Activated naive CD4-positive, alpha-beta T cell treated with anti-CD3 and anti-CD28 coated beads for 36 hours (primary cell): ENCODE data around the gene GORASP2. TPM values are rescaled to one million over a fixed set of nuclear protein-coding genes. Genes with fewer than 3 reads are reported as not detected.

ENCODE experiments used
- CTCF ChIA-PET: fragments of 350-600 bp; sonication (Branson Sonifier 250); formaldehyde crosslinking; loops from one replicate; lab custom pipeline; 2021; ENCODE audit warnings: antibody characterized with exemption; lab: Charles Lee
- DNase-seq: peaks from one replicate; pipeline ENCODE4 v3.0.0-alpha.2; 2020
- H3K27ac Mint-ChIP-seq: one replicate; pipeline ENCODE4 v1.8.0; 2021; ENCODE audit warnings: mild to moderate bottlenecking, mixed read lengths
- H3K27me3 Mint-ChIP-seq: one replicate; pipeline ENCODE4 v1.8.0; 2021; ENCODE audit warnings: low read depth, mixed read lengths
- H3K36me3 Mint-ChIP-seq: one replicate; pipeline ENCODE4 v1.8.0; 2021; ENCODE audit warnings: low read depth, mixed read lengths
- H3K4me1 Mint-ChIP-seq: one replicate; pipeline ENCODE4 v1.8.0; 2021; ENCODE audit warnings: low read depth, mixed read lengths
- H3K4me3 Mint-ChIP-seq: one replicate; pipeline ENCODE4 v1.8.0; 2021; ENCODE audit warnings: mild to moderate bottlenecking, moderate library complexity, mixed read lengths
- H3K9me3 Mint-ChIP-seq: one replicate; pipeline ENCODE4 v1.8.0; 2021; ENCODE audit warnings: mixed read lengths
- intact Hi-C: fragments of 100-400 bp; cut with micrococcal nuclease; formaldehyde crosslinking; loops from one replicate; pipeline ENCODE4 v1.15.1; 2023
- total RNA-seq, 2 experiments: library from RNA; stranded (reverse); gene quantifications; one replicate each; pipeline ENCODE4 v1.2.3, GENCODE V29; 2021

The GORASP2 gene
- total RNA-seq, 2 experiments from 2014 or later = 57.1 to 60.2 TPM

GRCh38 chr2:170943041-170943440, 14.0 kb downstream of the GORASP2 start:
- DNase-seq = no peak
- Mint-ChIP-seq H3K27ac (no peak overlapping the region), H3K9me3 (no peaks in the 10 kb centered on the region), H3K4me3 (no peak overlapping the region), H3K4me1 (peaks cover 65% of the 10 kb centered on the region), H3K36me3 (peaks cover 3% of the 10 kb centered on the region), H3K27me3 (no peaks in the 10 kb centered on the region)
- CTCF ChIA-PET = interaction anchor here (3.1 kb wide), 1 partner anchor 14 kb away, joined by 9 read pairs; the partner anchor contains the start of gene GORASP2
- intact Hi-C loops = no loop called here

GRCh38 chr2:170943596-170943995, 14.5 kb downstream of the GORASP2 start:
- Mint-ChIP-seq H3K4me1 (peaks cover 59% of the 10 kb centered on the region), H3K36me3 (peaks cover 4% of the 10 kb centered on the region), H3K27me3 (no peaks in the 10 kb centered on the region), H3K27ac (no peak overlapping the region), H3K9me3 (no peaks in the 10 kb centered on the region), H3K4me3 (no peak overlapping the region)
- intact Hi-C loops = no loop called here
- CTCF ChIA-PET = interaction anchor here (3.1 kb wide), 1 partner anchor 14 kb away, joined by 9 read pairs; the partner anchor contains the start of gene GORASP2
- no peak for DNase-seq

GRCh38 chr2:170944545-170944944, 15.5 kb downstream of the GORASP2 start:
- H3K27ac Mint-ChIP-seq = no peak overlapping the region
- CTCF ChIA-PET = interaction anchor here (1.4 to 3.1 kb wide), 2 partner anchors 11 to 15 kb away, joined by 5 to 9 read pairs; partner anchors contain the start of gene GORASP2
- no peak overlapping the region for H3K4me3 Mint-ChIP-seq
- no peaks in the 10 kb centered on the region for H3K9me3 Mint-ChIP-seq
- H3K4me1 Mint-ChIP-seq = peaks cover 52% of the 10 kb centered on the region
- H3K36me3 Mint-ChIP-seq = peaks cover 4% of the 10 kb centered on the region
- H3K27me3 Mint-ChIP-seq = no peaks in the 10 kb centered on the region
- DNase-seq = no peak
- intact Hi-C loops = no loop called here

DNA sequence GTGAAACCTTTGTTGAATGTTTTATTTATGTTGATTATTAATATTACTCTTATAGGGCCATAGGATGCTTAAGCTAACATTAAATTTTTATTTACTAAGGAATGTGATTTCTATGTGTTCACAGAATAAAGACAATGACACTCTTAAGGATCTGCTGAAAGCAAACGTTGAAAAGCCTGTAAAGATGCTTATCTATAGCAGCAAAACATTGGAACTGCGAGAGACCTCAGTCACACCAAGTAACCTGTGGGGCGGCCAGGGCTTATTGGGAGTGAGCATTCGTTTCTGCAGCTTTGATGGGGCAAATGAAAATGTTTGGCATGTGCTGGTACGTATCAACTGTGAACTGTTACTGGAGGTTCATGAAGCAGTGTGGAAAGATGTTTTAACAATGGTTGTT, 20.4 kb downstream of the GORASP2 start:
- peaks cover 35% of the 10 kb centered on the region for H3K36me3 Mint-ChIP-seq
- CTCF ChIA-PET = interaction anchor here (1.2 kb wide), 1 partner anchor 20 kb away, joined by 3 read pairs; no protein-coding TSS in a partner anchor

DNA sequence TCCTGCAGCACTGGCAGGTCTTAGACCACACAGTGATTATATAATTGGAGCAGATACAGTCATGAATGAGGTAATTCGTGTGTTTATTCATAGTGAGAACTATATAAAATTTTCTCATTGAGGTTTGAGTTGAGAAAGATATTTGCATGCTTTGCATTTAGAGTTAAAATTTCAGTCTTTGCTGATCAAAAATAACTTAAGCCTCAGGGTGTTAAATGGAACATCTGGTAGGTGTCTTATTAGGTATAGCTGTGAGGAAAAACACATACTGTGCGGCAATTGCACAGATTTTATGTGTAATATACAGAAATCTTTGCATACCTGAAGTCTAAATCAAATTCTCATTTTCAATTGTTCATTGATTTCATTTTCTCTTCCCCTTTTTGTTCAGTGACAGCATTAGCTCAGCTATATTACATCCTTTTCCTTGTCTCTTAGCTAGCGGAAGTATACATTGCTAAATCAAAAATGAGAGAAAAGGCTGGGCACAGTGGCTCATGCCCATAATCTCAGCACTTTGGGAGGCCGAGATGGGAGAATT, 21.2 kb downstream of the GORASP2 start:
- Mint-ChIP-seq H3K36me3 (peaks cover 42% of the 10 kb centered on the region), H3K27ac (no peak overlapping the region)

More for the DNA sequence above, 20.4 kb downstream of the GORASP2 start:
- no peaks in the 10 kb centered on the region for H3K9me3 Mint-ChIP-seq
- H3K27me3 Mint-ChIP-seq = no peaks in the 10 kb centered on the region
- no peak overlapping the region for H3K27ac Mint-ChIP-seq
- no peak overlapping the region for H3K4me3 Mint-ChIP-seq
- no peak for DNase-seq
- peaks cover 13% of the 10 kb centered on the region for H3K4me1 Mint-ChIP-seq
- intact Hi-C loops = no loop called here

GRCh38 chr2:170953941-170954340, 24.9 kb downstream of the GORASP2 start:
- intact Hi-C loops = no loop called here
- peaks cover 48% of the 10 kb centered on the region for H3K36me3 Mint-ChIP-seq
- no peak for DNase-seq
- H3K4me3 Mint-ChIP-seq = no peak overlapping the region
- H3K9me3 Mint-ChIP-seq = no peaks in the 10 kb centered on the region
- CTCF ChIA-PET = no interaction called here
- H3K27ac Mint-ChIP-seq = no peak overlapping the region
- H3K27me3 Mint-ChIP-seq = no peaks in the 10 kb centered on the region
- H3K4me1 Mint-ChIP-seq = peaks cover 2% of the 10 kb centered on the region

More for the DNA sequence above, 21.2 kb downstream of the GORASP2 start:
- CTCF ChIA-PET = interaction anchor here (1.2 kb wide), 1 partner anchor 21 kb away, joined by 3 read pairs; no protein-coding TSS in a partner anchor
- no peaks in the 10 kb centered on the region for H3K9me3 Mint-ChIP-seq
- H3K4me3 Mint-ChIP-seq = no peak overlapping the region
- no peak for DNase-seq
- peaks cover 7% of the 10 kb centered on the region for H3K4me1 Mint-ChIP-seq
- intact Hi-C loops = no loop called here
- H3K27me3 Mint-ChIP-seq = no peaks in the 10 kb centered on the region

DNA sequence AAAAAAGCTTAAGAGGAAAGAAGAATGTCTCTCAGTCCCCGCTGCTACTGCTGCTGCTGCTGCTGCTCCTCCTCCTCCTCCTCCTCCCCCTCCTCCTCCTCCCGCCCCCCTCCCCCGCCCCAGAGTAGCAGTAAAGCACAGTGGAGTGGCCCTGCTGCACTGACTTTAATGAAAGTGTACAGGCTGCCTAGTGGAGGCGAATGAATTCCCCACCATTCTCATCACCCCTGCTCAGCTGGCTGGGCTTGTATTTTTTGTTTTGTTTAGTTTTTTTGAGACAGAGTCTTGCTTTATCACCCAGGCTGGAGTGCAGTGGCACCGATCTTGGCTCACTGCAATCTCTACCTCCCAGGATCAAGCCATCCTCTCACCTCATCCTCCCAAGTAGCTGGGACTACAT, 34.3 kb downstream of the GORASP2 start:
- Mint-ChIP-seq H3K36me3 (peaks cover 30% of the 10 kb centered on the region), H3K4me3 (no peak overlapping the region), H3K9me3 (no peaks in the 10 kb centered on the region), H3K27ac (no peak overlapping the region), H3K4me1 (no peaks in the 10 kb centered on the region), H3K27me3 (no peaks in the 10 kb centered on the region)
- intact Hi-C loops = no loop called here
- no peak for DNase-seq
- CTCF ChIA-PET = interaction anchor here (0.9 kb wide), 1 partner anchor 27 kb away, joined by 3 read pairs; no protein-coding TSS in a partner anchor

DNA sequence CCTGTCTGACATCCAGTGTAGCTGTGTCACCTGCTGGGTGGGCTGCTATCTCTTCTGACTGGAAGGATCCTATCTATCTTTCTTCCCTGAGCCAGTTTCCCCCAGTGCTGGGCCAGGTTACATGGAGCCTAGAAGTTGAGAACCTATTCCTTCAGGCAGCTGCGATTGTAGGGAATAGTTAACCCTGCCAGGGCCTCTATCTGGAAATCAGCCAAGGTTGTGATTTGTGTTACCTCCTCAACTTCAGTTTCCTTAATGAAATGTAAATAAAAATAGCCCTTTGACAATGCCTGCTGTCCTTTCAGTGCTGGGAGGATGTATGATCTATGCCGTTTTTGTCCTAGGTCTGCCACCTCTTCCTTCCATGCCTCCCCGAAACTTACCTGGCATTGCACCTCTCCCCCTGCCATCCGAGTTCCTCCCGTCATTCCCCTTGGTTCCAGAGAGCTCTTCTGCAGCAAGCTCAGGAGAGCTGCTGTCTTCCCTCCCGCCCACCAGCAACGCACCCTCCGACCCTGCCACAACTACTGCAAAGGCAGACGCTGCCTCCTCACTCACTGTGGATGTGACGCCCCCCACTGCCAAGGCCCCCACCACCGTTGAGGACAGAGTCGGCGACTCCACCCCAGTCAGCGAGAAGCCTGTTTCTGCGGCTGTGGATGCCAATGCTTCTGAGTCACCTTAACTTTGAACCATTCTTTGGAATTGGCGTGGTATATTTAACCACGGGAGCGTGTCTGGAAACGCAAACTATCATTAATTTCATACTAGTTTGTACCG, 36.6 kb downstream of the GORASP2 start:
- intact Hi-C loops = no loop called here
- Mint-ChIP-seq H3K4me1 (no peaks in the 10 kb centered on the region), H3K27me3 (no peaks in the 10 kb centered on the region), H3K4me3 (no peak overlapping the region), H3K27ac (no peak overlapping the region), H3K9me3 (no peaks in the 10 kb centered on the region), H3K36me3 (peaks cover 28% of the 10 kb centered on the region)
- CTCF ChIA-PET = interaction anchor here (0.6 kb wide), 2 partner anchors 486 to 620 kb away, joined by 3 read pairs; no protein-coding TSS in a partner anchor
- DNase-seq = no peak

DNA sequence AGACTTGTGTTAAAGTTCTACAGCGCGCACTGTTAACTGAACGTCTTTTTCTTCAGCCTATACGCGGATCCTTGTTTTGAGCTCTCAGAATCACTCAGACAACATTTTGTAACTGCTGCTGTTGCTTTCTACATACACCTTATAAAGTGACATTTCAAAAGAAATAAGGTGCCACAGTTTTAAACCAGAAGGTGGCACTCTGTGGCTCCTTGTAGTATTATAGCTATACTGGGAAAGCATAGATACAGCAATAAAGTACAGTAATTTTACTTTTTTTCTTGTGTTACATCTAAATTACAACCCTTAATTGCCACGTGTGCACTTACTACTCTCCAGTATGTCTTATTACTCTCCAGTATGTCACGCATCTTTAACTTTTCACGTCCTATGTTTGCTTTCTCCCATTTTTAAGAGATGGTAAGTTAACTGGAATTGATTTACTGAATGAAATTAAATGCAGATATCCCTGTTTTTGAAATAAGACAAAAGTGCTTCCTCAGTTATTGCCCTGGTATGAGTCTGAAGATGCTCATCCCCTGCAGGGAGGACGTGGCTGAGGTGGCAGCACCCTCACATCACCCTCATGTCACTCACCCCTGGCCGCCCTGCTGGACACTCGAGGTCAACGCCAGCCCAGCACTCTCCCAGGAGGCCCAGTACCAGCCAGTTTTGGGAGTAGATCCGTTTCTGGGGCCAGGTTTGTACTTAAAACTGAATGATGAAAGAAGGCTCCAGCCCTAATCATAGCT, 37.8 kb downstream of the GORASP2 start:
- CTCF ChIA-PET = interaction anchor here (0.7 to 1.1 kb wide), 4 partner anchors 9 to 465 kb away, joined by 3 read pairs; partner anchors contain the start of gene GORASP2

GRCh38 chr2:170967553-170967952, 38.5 kb downstream of the GORASP2 start:
- no peaks in the 10 kb centered on the region for H3K4me1 Mint-ChIP-seq
- peaks cover 26% of the 10 kb centered on the region for H3K36me3 Mint-ChIP-seq
- no peak overlapping the region for H3K4me3 Mint-ChIP-seq
- no peak overlapping the region for H3K27ac Mint-ChIP-seq
- CTCF ChIA-PET = interaction anchor here (0.7 to 1.1 kb wide), 4 partner anchors 10 to 464 kb away, joined by 3 read pairs; no protein-coding TSS in a partner anchor
- intact Hi-C loops = no loop called here
- H3K27me3 Mint-ChIP-seq = no peaks in the 10 kb centered on the region
- DNase-seq = no peak
- no peaks in the 10 kb centered on the region for H3K9me3 Mint-ChIP-seq

More for the DNA sequence above, 37.8 kb downstream of the GORASP2 start:
- no peaks in the 10 kb centered on the region for H3K9me3 Mint-ChIP-seq
- H3K27me3 Mint-ChIP-seq = no peaks in the 10 kb centered on the region
- H3K27ac Mint-ChIP-seq = no peak overlapping the region
- intact Hi-C loops = no loop called here
- no peak overlapping the region for H3K4me3 Mint-ChIP-seq
- peaks cover 26% of the 10 kb centered on the region for H3K36me3 Mint-ChIP-seq
- H3K4me1 Mint-ChIP-seq = no peaks in the 10 kb centered on the region
- no peak for DNase-seq

- Mint-ChIP-seq H3K27ac (peak overlapping the region; percentile 37), H3K36me3 (peaks cover 20% of the 10 kb centered on the region), H3K27me3 (no peaks in the 10 kb centered on the region), H3K4me1 (peaks cover 6% of the 10 kb centered on the region), H3K4me3 (no peak overlapping the region), H3K9me3 (no peaks in the 10 kb centered on the region)
- intact Hi-C loops = no loop called here
- DNase-seq = no peak
- CTCF ChIA-PET = interaction anchor here (0.8 to 1.2 kb wide), 4 partner anchors 40 to 605 kb away, joined by 3 to 4 read pairs (median 3); partner anchors contain the start of gene GORASP2
Observed at GRCh38 chr2:170968205-170969003, 39.4 kb downstream of the GORASP2 start.
